T-helper 22 cell (primary cell): ENCODE measurements around the gene SDHB.
"Not testable (repeated sequence)": the region's sequence is repeated elsewhere in the genome, so short reads cannot be mapped to it uniquely, and the experiment has no call there.

Experiments
- DNase-seq: peaks from one replicate; pipeline ENCODE4 v3.0.0-alpha.2; 2020; ENCODE audit warnings: low read depth

SDHB gene

DNA sequence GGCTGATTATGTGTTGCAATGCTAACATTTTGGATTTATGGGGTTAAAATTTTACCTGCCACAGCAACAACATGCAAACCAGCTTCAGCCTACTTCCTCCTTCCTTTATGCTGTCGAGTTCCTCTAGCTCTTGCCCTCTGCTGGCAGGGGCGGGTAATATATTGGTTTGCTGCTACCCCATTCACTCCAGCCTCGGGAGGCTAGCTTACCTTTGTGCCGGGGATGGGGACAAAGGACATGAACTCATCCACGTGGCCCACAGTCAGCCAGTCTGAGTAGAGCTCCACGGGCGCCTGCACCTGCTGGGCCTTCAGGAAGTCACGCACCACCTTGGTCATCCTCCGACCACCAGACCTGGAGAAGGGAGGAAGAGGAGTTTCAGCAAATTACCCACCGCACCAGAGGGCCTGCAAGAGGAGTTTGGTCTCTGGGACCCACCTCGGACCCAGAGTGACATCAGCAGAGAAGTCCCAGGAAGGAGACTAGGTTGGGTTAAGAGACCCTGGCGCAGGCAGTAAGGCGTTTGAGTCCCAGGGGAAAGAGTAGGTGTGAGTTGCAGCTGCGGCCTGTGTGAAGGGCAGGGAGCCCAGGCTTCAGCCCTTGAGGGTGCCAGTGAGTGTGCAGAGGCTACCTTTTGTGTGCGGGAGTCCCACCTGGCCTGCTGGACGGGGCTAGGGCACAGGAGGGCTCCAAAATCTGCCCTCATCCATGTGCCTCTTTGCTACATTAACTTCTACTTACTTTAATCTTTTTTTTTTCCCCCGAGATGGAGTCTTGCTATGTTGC, 21.8 kb upstream of the SDHB start:
- DNase-seq, result no peak

DNA sequence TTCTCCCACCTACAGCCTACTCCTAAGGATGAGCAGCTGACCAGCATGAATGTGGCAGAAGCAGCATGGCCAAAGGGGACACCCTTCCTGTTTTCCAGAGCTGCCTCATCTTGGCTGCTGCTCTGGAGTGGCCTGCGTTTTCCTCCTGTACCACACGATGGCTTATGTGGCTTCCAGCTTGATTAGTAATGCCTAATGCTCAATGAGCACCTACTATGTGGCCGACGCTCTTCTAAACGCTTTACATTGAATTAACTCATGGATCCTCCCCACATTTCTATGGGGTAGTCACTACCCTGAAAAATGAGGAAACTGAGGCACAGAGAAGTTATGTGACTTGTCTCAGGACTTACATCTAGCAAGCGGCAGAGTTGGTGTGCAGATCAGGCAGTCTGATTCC, 18.0 kb upstream of the SDHB start:
- no peak for DNase-seq

DNA sequence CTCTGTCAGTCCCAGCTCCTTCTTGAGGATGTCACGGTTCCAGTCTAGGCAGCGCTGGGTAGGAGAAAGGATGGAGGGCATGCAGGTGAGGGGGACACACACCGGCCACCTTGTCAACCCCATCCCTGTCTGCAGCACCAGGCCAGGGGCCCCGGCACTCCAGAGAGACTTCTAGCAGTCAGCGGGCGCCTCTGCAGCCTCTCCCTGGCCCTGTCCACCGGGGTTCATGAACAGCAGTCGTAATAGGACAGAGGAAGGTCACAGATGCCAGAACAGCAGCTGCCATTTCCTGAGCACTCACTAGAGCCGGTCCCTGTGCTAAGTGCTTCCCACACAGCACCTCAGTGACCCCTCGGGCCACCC, 16.3 kb upstream of the SDHB start:
- DNase-seq, result no peak

DNA sequence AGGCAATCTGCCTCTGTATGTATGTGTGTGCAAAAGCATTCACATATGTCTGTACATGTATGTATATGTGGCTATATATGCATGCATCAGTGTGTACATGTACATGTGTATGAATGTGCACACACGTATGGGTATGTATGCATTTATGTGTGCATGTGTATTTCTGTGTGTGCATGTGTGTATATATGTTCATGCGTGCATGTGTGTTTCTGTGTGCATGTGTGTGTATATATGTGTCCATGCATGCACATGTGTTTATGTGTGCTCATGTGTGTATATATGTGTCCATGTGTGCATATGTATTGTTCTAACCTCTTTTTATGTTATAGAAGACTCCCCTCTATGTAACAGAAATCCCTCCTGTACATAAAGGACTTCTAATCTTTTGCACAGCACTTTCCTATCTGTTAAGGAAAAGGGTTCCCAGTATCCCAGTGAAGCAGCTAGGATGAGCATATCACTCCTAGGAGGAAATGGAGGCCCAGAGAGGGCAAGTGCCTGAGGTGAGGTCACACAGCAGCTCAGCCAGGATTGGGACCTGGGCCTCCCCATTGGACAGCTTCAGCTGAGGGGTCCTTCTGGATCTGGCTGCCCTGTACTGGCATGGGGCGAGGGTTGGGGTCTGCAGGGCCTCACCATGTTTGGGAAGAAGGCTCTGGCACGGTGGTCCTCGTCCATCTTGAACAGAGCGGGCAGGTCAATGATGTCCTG, 15.8 kb upstream of the SDHB start:
- no peak for DNase-seq

DNA sequence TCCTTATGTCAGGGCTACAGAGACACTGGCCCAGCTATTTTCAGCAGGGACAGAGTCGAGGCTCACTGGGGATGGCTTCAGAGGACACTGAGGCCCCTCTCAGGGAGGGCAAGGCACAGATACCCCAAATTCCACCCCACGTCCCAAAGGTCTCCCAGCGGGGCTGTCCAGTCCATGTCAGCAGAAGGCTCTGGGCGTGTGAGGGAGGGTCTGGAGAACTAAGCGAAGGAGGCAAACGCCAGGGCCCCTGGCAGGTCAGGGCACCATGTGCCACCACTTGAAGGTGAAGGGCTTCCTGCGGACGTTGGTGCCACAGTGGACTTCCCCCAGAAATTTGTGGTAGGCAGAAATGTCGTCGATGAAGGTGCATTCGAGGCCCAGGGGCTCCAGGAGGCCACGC, 15.0 kb upstream of the SDHB start:
- no peak for DNase-seq

DNA sequence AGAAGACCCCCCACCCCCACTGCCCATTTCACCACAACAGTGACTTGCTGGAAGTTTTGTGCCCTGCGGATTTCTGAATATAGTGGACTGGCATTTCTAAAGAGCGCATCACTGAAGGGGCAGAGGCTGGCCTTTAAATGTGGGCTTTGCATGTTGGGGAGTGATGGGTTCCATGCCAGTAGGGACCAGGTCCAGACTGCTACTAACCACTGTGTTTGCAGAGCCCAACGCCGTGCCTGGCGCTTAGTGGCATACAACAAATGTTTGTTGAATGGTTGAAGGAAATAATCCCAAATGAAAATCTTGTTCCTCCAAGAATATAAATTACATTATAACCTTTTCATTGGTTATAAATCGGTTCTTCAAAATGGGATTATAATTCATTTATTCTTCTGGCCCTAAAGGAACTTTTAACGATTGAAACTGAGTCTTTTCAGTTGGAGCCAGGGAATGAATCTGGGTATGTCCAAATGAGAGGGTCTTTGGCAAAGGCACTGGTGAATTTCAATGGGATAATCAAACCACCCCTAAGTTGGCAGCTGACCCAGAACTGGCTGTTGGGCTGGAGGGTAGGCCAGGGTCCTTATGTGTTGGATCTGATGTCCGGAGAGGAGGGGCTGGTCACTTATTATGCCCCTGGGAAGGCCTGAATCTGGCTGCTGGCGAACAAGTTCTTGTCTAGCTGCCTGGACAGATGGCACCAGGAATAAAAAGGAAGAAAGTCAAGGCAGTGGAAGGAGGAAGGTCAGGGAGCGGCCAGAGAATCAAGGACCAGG, 13.8 kb upstream of the SDHB start:
- no peak for DNase-seq

DNA sequence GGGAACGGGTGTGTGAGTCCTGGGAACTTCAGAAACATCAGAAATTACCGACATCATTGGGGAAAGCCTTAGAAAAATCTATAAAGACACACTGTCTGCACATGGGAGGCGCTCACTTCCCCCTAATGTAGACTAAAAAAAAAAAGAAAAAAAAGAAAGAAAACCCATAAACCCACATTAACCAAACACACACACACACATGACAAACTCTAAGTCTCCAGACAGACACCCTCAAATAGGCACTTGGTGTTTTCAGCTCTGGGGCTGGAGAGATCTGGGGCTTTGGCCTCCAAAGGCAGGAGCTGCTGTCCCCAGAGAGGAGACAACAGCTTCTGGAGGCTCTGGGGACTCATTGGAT, 13.2 kb upstream of the SDHB start:
- DNase-seq, result no peak

DNA sequence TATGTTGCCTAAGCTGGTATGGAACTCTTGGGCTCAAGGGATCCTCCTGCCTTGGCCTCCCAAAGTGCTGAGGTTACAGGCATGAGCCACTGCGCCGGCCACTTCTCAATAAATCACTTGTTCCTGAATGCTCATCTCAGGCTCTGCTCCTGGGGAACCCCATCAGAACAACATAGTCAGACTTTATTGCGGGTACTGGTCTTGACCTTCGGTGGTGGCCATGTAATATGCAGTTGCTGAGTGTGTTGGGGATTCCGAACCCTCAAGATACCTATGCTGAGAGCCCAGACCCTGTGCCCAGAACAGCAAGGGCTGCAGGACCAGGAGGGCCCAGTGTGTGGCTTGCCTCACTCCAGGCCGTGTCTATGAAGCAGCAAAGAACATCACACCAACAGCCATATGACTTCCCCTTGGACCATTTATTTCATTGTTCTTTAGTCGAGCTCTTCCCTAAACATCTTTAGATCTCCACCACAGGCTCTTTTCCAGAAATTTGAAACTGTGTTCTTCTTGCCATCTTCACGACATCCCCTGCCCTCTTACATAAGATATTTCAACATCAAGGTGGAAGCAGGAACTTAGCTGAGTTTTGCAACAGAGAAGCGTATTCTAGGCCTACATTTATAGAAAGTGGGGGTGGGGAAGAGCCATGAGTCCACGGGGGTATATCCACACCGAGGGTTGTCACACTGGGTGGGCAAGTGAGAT, 12.7 kb upstream of the SDHB start:
- no peak for DNase-seq

DNA sequence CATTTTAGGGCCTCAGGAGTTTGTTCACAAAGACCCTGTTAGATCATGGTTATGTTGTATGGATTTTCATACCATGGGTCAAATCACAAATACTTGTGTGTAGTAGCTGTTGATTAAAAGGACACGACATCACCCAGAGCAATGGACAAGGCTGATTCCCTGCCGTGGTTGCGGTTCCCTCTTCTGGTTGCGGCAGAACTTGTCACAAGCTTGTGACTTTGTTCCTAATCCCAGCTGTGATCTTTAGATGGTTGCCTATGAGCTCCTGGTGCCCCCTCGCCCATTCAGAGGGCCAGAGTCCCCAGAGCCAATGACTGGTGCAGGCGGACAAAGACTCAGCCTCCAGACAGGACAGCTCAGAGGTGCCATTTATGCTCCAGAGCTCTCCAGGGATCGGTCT, 11.8 kb upstream of the SDHB start:
- DNase-seq, result no peak

DNA sequence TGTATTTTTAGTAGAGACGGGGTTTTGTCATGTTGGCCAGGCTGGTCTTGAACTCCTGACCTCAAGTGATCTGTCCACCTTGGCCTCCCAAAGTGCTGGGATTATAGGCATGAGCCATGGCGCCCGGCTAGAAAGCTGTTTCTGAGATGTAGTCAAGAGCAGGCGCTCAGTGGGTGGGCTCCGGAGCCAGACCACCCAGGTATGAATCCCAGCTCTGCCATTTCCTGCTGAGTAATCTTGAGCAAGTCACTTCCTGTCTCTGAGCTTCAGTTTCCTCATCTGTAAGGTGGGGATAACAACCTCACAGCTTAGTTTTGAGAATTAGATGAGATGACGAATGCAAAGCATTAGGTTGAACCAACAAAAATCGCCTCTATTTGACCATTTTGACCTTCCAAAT, 8.9 kb upstream of the SDHB start:
- DNase-seq, result not testable (repeated sequence)

DNA sequence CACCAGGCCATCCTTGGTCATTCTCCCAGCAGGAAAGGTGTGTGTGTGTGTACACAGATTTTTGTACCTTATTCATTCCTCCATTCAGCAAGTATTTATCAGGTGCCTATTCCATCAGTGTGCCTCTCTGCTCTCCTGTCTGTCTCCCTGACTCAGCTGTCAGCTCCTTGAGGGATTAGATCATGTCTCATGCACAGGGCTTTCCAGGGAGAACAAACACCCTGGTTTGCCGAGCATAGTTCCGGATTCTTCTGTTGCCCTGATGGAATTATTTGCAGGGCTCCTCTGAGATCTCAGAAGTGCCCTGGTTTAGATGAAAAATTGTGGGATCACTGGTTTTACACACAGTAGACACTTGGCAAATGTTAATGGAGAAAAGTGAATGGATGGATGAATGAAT, 8.1 kb upstream of the SDHB start:
- DNase-seq, result no peak

DNA sequence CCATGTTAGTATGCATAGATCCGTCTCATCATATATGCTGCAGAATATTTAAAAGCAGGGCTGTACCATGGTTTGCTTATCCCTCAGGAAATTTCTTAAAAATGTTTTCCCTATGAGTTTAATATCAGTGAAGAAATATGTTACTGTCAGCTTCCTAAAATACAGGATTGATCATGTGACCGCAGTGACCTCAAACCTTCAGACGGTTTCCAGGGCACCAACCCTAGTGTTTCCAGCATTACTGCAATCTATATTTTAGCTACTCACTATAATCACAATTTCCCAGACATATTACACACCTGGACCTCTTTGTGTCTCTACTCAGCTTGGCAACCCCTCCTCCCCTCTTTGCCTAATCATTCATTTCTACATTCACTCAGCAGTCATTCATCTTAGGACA, 7.7 kb upstream of the SDHB start:
- DNase-seq, result no peak

DNA sequence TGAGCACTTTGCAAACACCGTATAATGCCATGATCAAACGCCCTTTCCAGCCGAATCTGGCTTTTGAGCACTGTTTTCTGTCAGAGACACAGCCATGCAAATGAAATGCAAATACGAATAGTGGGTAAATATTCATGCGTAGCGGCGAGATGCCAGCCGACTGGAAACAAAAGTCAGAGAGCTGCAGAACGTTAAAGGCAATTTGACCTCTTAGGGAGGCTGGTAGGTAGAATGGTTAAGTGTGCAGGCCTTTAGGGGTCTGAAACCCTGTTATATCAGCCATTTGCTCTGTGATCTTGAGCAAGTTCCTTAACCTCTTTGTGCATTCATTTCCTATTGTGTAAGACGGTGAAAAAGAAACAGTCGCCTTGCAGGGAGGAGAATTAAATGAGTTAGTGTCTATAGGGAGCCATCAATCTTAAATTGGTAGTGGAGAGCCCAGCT, 6.5 kb upstream of the SDHB start:
- no peak for DNase-seq

DNA sequence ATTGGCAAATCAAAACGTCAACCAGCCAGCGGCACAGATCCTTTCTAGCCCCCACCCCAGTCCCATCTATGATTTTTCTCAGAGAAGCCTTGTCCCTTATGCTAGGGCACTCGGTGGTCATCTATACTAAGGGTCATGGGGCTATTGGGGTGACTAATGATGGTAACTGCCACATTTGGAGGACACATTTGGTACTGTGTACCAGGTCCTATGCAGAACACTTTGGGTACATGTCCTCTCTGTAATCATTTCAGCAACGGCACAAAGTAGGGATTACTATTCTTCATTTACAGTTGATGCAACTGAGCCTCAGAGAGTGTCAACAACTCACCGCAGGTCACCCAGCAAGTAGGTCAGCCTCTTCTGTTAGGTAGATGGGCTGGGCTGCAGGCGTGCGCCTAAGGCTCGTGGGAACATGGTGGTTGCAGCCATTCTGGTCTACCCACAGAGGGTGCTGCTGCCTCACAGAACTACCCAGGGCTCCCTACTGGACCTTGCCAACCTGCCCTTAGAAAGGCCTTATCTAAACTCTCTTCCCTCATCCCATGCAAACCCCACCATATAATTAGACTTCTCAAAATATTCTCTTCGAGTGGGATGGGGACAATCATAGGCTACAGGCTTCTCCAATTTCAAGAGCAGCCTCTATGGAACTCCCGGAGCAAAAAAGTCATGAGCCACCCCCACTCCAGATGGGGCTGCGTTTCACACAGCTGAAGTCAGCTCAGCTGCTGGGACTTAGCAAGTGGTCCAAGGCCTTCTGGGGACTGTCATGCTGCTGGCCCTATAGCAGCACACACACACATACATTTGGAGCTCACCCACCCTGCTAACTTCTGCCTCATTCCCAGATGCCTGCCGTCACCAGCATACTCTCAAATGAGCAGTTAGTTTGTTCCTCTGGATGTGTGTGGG, 5.8 kb upstream of the SDHB start:
- DNase-seq, result no peak

DNA sequence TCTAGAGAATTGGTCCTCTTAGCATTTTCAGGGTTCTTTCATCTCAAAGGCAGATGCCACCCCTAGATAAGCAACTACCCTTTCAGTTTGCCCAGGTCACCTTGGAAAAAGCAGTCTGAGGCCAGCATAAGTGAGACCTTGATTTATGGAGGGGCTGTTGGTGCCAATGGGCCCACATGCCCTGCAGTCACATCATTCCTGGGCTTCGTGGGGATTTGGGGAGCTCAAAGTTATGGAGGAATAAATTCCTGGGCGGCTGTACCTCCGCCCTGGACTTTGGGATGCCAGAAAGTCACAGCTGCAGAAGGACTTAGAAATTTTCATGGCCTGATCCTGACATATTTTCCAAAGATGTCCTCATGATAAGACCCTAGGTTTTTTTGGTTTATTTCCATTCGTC, 2.7 kb upstream of the SDHB start:
- DNase-seq, result no peak

DNA sequence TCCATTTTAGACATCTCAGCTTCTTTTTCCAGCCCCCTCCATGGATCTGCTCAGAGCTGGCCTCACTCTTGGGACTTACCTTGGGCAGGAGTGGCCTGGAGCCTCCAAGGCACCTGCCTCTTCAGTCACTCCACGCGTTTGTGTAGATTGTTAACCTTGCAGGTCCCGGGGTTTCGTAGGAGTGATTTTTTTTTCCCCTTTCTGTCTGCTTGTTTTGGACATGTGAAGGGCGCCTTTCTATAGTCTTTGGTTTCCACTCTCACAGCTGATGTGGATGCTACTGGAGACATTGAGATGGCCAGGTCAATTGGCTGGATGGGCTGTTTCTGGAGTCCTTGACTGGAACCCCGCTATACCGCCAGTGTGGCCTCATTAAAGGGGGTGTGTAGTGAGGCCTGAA, 2.0 kb upstream of the SDHB start:
- no peak for DNase-seq

DNA sequence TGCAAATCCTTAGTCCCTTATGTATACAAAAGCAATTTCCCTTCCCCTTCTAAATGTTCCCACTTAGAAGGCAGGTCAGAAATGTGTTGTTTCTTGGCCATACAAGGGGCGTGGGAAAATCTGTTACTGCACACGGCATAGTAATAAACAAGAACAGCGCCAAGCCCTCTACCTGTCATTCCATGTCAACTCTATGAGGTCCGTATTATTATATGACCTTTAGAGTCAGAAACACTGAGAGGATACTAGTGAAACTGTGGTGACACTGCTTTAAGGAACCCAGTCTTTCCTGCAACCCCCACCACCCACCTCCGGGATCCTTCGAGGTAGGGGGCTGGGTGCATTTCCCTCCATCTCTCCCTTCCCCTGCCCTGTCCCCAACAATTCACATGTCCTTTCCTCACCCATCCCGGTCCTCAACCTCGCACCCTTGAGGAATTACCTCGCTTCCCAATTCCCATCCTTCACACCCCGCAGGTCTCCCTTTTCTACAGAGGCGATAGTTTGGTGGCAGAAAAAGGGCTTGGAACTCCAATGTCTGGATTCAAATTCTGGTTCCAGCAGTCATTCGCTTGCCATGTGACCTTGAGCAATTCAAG, 647 bp downstream of the SDHB start:
- DNase-seq, result no peak

DNA sequence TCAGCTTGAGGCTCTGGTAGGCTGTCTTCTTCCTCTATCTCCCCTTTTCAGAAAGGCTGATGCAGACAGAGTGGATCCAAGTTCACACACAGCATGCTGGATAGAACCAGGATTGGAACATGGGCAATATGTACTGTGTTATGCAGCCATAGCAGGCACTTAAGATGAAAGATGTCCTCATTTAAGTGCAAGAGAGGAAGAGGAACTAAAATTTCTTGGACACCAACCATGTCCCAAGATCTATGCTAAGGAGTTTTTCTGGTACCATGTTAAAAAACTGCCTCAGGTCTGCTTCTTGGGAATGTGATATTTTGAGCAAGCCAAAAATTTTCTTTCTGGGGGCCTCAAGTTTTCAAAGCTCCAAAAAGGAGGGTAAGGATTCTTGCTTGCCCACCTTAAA, 1.2 kb downstream of the SDHB start:
- no peak for DNase-seq

DNA sequence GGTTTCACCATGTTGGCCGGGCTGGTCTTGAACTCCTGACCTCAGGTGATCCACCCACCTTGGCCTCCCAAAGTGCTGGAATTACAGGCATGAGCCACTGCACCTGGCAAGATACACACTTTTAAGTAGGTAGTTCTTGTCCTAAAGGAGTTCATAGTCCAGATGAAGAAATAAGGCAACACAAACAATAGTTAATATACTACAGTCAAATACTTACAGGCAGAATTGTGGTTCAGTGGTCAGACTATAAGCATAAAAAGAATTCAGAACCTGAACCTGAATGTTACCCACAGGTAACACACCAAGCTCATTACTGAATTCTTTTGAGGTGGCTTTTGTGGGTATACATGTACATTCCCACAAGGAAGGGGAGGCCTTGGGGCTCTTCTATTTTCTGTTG, 1.8 kb downstream of the SDHB start:
- DNase-seq, result no peak

DNA sequence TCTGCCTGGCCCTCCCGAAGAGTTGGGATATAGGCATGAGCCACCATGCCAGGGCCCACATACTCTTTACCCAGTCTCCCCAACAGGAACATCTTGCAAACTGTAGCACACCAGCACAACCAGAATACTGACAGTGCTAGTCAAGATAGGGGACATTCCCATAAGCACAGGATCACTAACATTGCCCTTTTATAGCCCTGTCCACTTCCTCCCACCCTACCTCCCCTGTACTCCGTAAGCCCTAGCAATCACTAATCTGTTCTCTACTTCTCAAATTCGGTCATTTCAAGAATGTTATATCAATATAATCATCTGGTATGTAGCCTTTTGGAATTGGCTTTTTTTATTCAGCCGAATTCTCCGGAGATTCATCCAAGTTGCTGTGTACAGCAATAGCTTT, 5.9 kb downstream of the SDHB start:
- no peak for DNase-seq

DNA sequence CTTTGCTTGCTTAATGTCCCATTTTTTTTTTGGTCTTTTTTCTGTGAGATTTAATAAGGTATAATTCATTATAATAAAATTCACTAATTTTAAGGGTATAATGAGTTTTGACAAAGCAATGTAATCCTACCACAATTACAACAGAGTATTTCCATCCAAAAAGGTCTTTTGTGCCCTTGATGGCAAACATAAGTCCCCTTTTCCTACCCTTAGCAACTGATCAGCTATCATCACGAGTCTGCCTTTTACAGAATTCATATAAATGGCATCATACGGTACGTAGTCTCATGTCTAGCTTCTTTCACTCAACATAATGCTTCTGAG, 7.5 kb downstream of the SDHB start:
- DNase-seq, result no peak
